Peyer's patch (tissue), 4 donors: ENCODE results near the gene KIAA0319L. TPM values are rescaled to one million over a fixed set of nuclear protein-coding genes. Genes with fewer than 3 reads are reported as not detected.
A peak's percentile ranks its signal among the peaks of the same experiment; 100 is the strongest.

Source experiments
- DNase-seq, 3 donors: peaks; one replicate each; pipeline ENCODE4 v3.0.0-alpha.2; 2017 to 2019
- H3K27ac ChIP-seq, 4 donors: fragments of 200-600 bp; sonication (generic); one replicate each; pipeline ENCODE4 v1.5.1; 2016 to 2019
- H3K27me3 ChIP-seq, 2 donors: fragments of 200-600 bp; sonication (generic); one replicate each; pipeline ENCODE4 v1.5.1; 2019
- H3K36me3 ChIP-seq, 3 donors: fragments of 200-600 bp; sonication (generic); one replicate each; pipeline ENCODE4 v1.5.1; 2016 to 2019
- H3K4me1 ChIP-seq, 4 donors: fragments of 200-600 bp; sonication (generic); one replicate each; pipeline ENCODE4 v1.5.1; 2016 to 2019
- H3K4me3 ChIP-seq, 4 donors: fragments of 200-600 bp; sonication (generic); 1 replicate in 3 of 4; 2 replicates in 1 of 4; pipeline ENCODE4 v1.5.1; 2016 to 2019; ENCODE audit warnings: mild to moderate bottlenecking in 1 of 4
- H3K9me3 ChIP-seq, 4 donors: fragments of 200-600 bp; sonication (generic); one replicate each; pipeline ENCODE4 v1.5.1; 2016 to 2019; ENCODE audit warnings: mild to moderate bottlenecking in 1 of 4
- CTCF ChIP-seq, 6 experiments: fragments of 450-650 bp in 4 of 6; fragments of 200-600 bp in 2 of 6; sonication (generic) in 1 of 6; IDR thresholded peaks; one replicate each; pipeline ENCODE4 v1.5.1; 2017 to 2019; ENCODE audit warnings: antibody characterized with exemption in 6 of 6, mild to moderate bottlenecking in 3 of 6, moderate library complexity in 1 of 6
- POLR2A ChIP-seq, 2 donors: fragments of 450-650 bp; IDR thresholded peaks; one replicate each; pipeline ENCODE4 v1.5.1; 2017; ENCODE audit warnings: antibody characterized with exemption in 2 of 2, mild to moderate bottlenecking in 2 of 2, moderate library complexity in 2 of 2
- total RNA-seq, 4 donors: library from RNA; depleted of rRNA; stranded (reverse); fragments of >200 nt; gene quantifications; one replicate each; pipeline ENCODE4 v1.1.0, GENCODE V29; 2016

KIAA0319L gene
- total RNA-seq, 4 donors from 2014 or later = 88.3 to 143 (median 129) TPM

GRCh38 chr1:35500439-35500838 is 56.8 kb downstream of the KIAA0319L start:
- H3K27ac ChIP-seq = no peak overlapping the region
- H3K36me3 ChIP-seq = no peaks in the 10 kb centered on the region
- H3K4me1 ChIP-seq = peaks cover 0 to 6% (median 0%) of the 10 kb centered on the region in 4 donors
- no peak overlapping the region for H3K4me3 ChIP-seq
- no peaks in the 10 kb centered on the region for H3K9me3 ChIP-seq
- DNase-seq = no peak
- no peak for TF ChIP-seq CTCF (IDR thresholded peaks at IDR 0.05)
- no peak for TF ChIP-seq POLR2A (IDR thresholded peaks at IDR 0.05)
- no peaks in the 10 kb centered on the region for H3K27me3 ChIP-seq

- H3K27me3 ChIP-seq = no peaks in the 10 kb centered on the region
- no peaks in the 10 kb centered on the region for H3K36me3 ChIP-seq
- no peaks in the 10 kb centered on the region for H3K9me3 ChIP-seq
- H3K4me3 ChIP-seq = no peak overlapping the region
- DNase-seq = peak in 1 of 3 donors; percentile 53
- TF ChIP-seq POLR2A (IDR thresholded peaks at IDR 0.05) (no peak), CTCF (IDR thresholded peaks at IDR 0.05) (no peak)
- peaks cover 0 to 6% (median 0%) of the 10 kb centered on the region in 4 donors for H3K4me1 ChIP-seq
- H3K27ac ChIP-seq = peak overlapping the region in 1 of 4 donors; percentile 37
Measured at GRCh38 chr1:35499652-35500176, 57.5 kb downstream of the KIAA0319L start.

- Histone ChIP-seq H3K27ac (peak overlapping the region in 1 of 4 donors; percentile 37), H3K4me1 (peaks cover 0 to 6% (median 0%) of the 10 kb centered on the region in 4 donors), H3K4me3 (no peak overlapping the region), H3K27me3 (no peaks in the 10 kb centered on the region), H3K36me3 (no peaks in the 10 kb centered on the region), H3K9me3 (no peaks in the 10 kb centered on the region)
- no peak for TF ChIP-seq CTCF (IDR thresholded peaks at IDR 0.05)
- no peak for TF ChIP-seq POLR2A (IDR thresholded peaks at IDR 0.05)
- DNase-seq = no peak
Measured at GRCh38 chr1:35499231-35499630, 58.0 kb downstream of the KIAA0319L start.

GRCh38 chr1:35497571-35497970 is 59.6 kb downstream of the KIAA0319L start:
- peaks cover 0 to 3% (median 0%) of the 10 kb centered on the region in 3 donors for H3K36me3 ChIP-seq
- peaks cover 0 to 6% (median 0%) of the 10 kb centered on the region in 4 donors for H3K4me1 ChIP-seq
- DNase-seq = no peak
- no peak for TF ChIP-seq POLR2A (IDR thresholded peaks at IDR 0.05)
- no peak for TF ChIP-seq CTCF (IDR thresholded peaks at IDR 0.05)
- H3K4me3 ChIP-seq = no peak overlapping the region
- no peaks in the 10 kb centered on the region for H3K27me3 ChIP-seq
- H3K27ac ChIP-seq = no peak overlapping the region
- no peaks in the 10 kb centered on the region for H3K9me3 ChIP-seq

GRCh38 chr1:35490250-35490649 is 67.0 kb downstream of the KIAA0319L start:
- TF ChIP-seq POLR2A (IDR thresholded peaks at IDR 0.05) = no peak
- no peak for TF ChIP-seq CTCF (IDR thresholded peaks at IDR 0.05)
- Histone ChIP-seq H3K4me1 (peaks cover 0 to 19% (median 0%) of the 10 kb centered on the region in 4 donors), H3K36me3 (peaks cover 0 to 3% (median 0%) of the 10 kb centered on the region in 3 donors), H3K4me3 (no peak overlapping the region), H3K9me3 (no peaks in the 10 kb centered on the region), H3K27me3 (no peaks in the 10 kb centered on the region), H3K27ac (no peak overlapping the region)
- DNase-seq = no peak
